Glomerular endothelial cell (primary cell): ENCODE data around the gene IPCEF1. TPM values are rescaled to one million over a fixed set of nuclear protein-coding genes. Genes with fewer than 3 reads are reported as not detected.
"Not testable (repeated sequence)": the region's sequence is repeated elsewhere in the genome, so short reads cannot be mapped to it uniquely, and the experiment has no call there.

Experiments
- DNase-seq: peaks from one replicate; pipeline ENCODE4 v3.0.0-alpha.2; 2011; ENCODE audit warnings: low read depth, low spot score; ENCODE audit errors: extremely low read depth
- total RNA-seq: library from RNA; depleted of rRNA; stranded (reverse); fragments of >200 nt; gene quantifications from 2 replicates; pipeline ENCODE4 v1.2.3, GENCODE V29; 2015

The IPCEF1 gene
- total RNA-seq, 1 donor from 2014 or later = 1.9 TPM

- no peak for DNase-seq
These were observed 106.9 kb downstream of the IPCEF1 start for GRCh38 chr6:154249499-154250298.

GRCh38 chr6:154247119-154247861, 109.3 kb downstream of the IPCEF1 start:
- no peak for DNase-seq

GRCh38 chr6:154246723-154247118, 109.9 kb downstream of the IPCEF1 start:
- DNase-seq = no peak

- no peak for DNase-seq
These were observed 111.1 kb downstream of the IPCEF1 start for GRCh38 chr6:154245506-154245905.

GRCh38 chr6:154243793-154244750, 112.5 kb downstream of the IPCEF1 start:
- no peak for DNase-seq

- DNase-seq = no peak
These were observed 113.8 kb downstream of the IPCEF1 start for GRCh38 chr6:154242617-154243357.

- no peak for DNase-seq
These were observed 115.0 kb downstream of the IPCEF1 start for GRCh38 chr6:154241581-154241980.

GRCh38 chr6:154241061-154241460, 115.5 kb downstream of the IPCEF1 start:
- DNase-seq = not testable (repeated sequence)

- DNase-seq = no peak
These were observed 117.2 kb downstream of the IPCEF1 start for GRCh38 chr6:154239392-154239791.

GRCh38 chr6:154238831-154239230, 117.8 kb downstream of the IPCEF1 start:
- no peak for DNase-seq

- no peak for DNase-seq
These were observed 119.8 kb downstream of the IPCEF1 start for GRCh38 chr6:154236646-154237301.

GRCh38 chr6:154234019-154234772, 122.4 kb downstream of the IPCEF1 start:
- DNase-seq = no peak

- DNase-seq = no peak
These were observed 123.2 kb downstream of the IPCEF1 start for GRCh38 chr6:154233383-154233782.

- no peak for DNase-seq
These were observed 124.3 kb downstream of the IPCEF1 start for GRCh38 chr6:154232013-154232910.

- DNase-seq = no peak
These were observed 125.5 kb downstream of the IPCEF1 start for GRCh38 chr6:154230910-154231595.

- no peak for DNase-seq
These were observed 126.2 kb downstream of the IPCEF1 start for GRCh38 chr6:154230393-154230792.

GRCh38 chr6:154229786-154230185, 126.8 kb downstream of the IPCEF1 start:
- DNase-seq = no peak
